NCI-H2107 treated with DMSO at 0.1 percent for 48 hours (cell line): ENCODE results near the gene CD53.

Experiments
- DNase-seq: peaks from one replicate; lab custom pipeline; 2025; ENCODE audit not compliant: unreplicated experiment; lab: John Stamatoyannopoulos, UW

CD53 gene

DNA sequence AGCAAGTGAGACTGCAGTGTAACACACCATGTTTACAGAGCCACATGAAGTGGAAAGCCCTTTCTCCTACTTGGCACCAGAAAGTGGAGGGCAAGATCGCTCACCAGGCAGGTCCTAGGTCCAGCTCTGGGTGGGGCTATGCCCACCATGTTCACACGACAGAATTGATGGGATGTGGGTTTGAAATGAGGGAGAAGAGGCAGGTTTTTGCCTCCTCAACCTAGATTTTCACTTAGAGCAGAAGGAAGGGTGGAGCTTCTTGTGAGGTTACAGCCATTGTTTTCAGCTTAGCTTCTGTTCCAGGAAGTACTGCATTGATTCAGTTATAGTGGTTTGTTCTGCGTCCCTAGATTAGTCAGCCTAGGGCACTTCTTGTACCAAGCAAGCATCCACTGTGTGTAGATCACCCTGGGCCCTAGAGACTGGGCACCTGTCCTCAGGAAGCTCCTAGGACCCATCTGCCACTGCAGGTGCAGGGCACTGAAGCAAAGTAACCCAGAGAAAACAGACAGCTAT is 2.3 kb downstream of the CD53 start:
- no peak for DNase-seq

GRCh38 chr1:110876748-110877341 is 3.9 kb downstream of the CD53 start:
- DNase-seq: no peak

DNA sequence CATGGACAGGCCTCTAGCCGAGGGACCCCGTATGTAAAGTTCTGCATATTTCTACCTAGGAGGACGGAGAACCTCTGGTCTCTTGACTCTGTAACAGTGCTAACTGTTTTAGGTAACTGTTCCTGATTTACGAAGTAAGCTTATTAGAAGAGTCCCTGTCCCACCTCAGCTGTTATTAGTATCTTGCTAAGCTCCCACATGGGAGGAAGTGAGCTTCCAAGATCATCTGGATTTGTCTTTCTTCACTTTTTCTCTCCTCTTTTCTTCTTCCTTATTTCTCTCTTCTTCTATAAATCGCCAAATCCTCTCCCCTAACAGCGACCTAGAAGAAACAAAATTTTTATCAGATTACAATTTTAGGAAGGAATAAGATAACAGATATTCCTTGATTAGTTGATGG is 4.4 kb downstream of the CD53 start:
- no peak for DNase-seq

- no peak for DNase-seq
Measured at GRCh38 chr1:110877776-110878175, 4.8 kb downstream of the CD53 start.

- DNase-seq: no peak
Measured at GRCh38 chr1:110878591-110878990, 5.6 kb downstream of the CD53 start.

GRCh38 chr1:110878993-110879392 is 6.0 kb downstream of the CD53 start:
- no peak for DNase-seq

DNA sequence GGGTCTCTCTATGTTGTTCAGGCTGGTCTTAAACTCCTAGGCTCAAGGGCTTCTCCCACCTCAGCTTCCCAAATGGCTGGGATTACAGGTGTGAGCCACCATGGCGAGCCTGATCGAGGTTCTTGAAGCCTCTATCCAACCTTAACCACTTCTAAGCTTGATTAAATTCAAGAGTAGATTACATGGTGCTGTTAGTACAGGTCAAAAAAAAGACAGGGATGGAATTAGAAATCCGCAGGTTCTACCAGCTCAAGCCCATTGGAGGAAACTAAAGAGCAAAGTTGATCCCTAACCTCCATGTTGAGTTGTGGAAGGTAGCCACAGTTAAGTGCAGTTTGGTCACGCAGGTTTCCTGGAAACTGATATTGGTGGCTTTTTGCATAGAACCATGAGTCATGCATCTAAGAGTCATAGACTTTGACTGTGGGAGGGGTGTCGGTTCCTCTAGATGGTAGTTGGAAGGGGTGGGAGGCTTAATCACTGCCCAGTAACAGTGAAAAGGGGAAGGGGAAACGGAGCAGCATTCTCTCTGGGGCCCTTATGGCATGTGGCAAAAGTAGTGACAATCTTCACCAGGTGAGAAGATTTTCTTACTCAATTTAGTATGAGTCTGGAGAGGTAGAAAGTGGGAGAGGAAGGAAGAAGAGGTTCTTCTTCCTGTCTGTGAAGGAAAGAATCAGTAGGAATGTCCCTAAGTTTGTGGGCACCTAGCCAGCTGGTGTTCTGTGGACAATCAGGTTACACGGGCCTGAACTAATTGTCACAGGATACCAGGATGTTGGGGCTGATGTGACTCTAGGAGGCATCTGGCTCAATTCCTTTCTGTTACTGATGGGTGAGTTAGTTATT is 7.0 kb downstream of the CD53 start:
- DNase-seq: no peak

DNA sequence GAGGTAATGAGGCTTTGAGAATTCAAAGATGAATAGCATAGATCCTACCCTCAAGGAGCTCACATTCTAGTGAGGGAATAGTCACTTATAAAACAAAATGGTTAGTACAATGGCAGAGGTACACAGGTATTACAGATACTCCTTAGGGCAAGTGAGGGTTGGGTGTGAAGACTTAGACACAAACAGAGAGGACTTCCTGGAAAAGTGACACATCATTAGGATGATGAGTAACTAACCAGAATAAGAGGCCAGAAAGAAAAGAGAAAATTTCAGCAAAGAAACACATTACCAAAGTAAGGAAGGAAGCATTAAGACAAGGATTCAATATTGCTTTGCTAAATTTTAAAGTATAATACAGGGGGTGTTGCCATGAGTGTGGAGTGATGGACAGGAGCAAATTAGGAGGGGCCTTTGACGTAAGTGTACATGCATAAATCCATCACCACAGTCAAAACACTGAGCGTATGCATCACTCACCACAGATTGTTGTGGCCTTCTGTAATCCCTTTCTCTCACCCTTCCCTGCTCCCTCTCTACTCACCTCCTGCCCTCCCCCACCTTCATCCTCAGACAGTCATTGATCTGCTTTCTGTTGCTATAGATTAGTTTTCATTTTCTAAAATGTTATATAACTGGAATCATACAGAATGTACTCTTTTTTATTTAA is 7.9 kb downstream of the CD53 start:
- no peak for DNase-seq

DNA sequence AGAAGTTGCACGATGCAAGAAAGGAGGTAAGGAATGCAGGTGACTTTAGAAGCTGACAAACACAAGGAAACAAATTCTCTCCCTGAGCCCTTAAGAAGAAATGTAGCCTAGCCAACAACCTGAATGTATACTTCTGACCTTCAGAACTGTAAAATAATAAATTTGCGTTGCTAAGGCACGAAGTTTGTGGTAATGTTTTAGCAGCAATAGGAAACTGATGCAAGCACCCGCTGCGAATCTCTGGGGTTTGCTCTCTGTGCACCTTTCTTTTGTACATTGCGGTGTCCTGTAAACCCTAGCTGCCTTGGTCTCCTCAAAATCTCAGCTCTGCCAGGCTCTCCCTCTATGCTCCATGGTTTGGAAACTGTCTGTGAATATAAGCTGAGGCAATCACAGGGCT is 15.1 kb downstream of the CD53 start:
- DNase-seq: no peak

DNA sequence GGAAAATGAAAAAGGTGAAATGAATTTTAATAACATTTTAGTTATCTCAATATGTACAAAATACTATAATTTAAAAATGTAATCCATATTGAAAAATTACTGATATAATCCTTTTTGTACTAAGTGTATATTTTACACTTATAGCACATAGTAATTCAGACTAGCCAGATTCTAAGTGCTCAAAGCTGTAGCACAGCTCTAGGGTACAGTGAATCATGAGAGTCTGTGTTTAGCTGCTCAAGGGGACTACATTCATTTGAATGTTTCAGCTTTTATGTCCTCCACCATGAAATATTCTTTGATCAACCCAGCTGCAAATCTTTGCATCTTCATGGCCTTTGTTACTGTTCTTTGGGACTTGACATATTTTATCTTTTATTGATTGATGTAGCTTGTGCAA is 15.7 kb downstream of the CD53 start:
- DNase-seq: no peak

GRCh38 chr1:110890474-110891196 is 17.7 kb downstream of the CD53 start:
- DNase-seq: no peak

DNA sequence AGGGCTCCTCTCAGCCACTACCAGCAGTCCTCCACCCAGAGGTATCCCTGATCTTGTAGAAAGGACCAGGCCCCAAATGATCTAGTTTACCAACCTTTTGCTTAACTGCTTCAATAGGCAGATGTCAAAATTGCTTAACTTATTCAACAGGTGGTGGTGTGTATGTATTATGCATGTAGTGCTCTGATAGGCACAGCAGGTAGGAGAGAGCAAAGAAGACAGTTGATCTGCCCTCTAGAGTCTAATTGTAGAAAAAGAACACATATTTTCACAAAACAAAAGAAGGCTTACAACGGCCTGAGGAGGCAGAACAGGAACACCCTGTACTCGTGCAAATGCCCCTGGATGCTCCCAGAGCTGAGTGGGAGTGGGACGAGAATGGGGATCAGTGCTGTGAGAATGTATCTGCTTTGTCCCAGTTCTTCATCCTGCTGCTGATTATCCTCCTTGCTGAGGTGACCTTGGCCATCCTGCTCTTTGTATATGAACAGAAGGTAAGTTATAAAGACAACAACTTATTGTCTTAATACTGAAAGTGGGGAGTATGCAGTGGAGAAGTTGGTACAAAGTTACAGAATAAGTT is 21.1 kb downstream of the CD53 start:
- no peak for DNase-seq

DNA sequence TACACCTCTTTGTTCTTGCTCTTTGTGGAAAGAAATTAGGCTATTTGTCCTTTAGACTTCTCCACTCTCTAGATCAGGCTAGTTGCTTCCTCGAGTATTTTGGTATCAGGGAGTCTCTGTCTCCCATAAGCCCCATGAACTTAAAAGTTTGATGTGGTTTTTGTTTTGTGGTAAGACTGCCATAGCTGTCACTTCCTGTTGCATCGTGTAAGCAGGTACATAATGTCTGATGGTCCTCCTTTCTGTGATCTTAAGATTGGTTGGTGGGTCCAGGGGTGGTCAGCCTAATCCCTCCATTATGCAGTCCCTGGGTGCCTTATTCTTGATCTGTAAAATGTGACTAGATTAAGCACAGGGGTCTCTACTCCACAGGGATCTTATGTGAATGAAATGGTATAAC is 23.1 kb downstream of the CD53 start:
- no peak for DNase-seq

- no peak for DNase-seq
Measured at GRCh38 chr1:110897681-110898080, 24.7 kb downstream of the CD53 start.

GRCh38 chr1:110898734-110899457 is 25.9 kb downstream of the CD53 start:
- DNase-seq: no peak

DNA sequence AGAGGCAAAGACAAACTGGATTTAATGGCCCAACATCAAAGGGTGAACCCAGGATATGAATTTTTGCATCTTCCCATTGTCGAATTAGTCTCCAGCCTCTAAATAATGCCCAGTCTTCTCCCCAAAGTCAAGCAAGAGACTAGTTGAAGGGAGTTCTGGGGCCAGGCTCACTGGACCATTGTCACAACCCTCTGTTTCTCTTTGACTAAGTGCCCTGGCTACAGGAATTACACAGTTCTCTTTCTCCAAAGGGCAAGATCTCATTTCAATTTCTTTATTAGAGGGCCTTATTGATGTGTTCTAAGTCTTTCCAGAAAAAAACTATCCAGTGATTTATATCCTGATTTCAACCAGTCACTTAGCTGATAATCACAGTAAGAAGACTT is 26.5 kb downstream of the CD53 start:
- DNase-seq: no peak

GRCh38 chr1:110902820-110903463 is 30.0 kb downstream of the CD53 start:
- DNase-seq: no peak

DNA sequence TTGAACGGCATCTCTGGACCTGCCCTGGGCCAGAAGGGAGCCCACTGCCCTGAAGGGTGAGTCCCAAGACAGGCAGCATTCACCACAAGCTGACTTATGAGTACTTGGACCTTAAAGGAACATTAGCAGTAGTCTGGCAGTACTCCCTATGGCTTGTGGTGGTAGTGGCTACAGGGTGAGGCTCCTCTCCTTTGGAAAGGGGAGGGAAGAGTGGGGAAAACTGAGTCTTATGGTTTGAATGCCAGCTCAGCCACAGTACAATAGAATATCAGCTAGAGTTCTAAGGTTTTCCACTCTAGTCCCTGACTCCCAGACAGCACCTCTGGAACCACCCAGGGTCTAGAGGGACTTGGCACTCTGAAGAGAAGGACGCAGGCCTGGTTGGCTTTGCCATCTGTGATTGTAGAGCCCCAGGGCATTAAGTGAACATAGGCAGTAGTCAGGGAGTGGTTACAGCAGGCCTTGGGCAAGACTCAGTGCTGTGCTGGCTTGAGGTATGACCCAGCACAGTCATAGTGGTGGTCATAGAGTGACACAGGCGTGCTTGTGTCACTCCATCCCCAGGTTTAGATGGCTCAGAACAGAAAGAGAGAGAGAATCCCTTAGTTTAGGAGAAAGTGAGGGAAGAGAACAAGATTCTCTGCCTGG is 31.0 kb downstream of the CD53 start:
- DNase-seq: no peak

DNA sequence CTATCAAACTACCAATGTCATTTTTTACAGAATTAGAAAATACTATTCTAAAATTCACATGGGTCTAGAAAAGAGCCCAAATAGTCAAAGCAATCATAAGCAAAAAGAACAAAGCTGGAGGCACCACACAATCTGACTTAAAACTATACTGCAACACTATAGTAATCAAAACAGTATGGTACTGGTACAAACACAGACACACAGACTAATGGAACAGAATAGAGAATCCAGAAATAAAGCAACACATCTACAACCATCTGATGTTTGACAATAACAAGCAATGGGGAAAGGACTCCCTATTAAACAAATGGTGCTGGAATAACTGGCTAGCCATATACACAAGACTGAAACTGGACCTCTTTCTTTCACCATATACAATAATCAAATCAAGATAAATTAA is 39.8 kb downstream of the CD53 start:
- DNase-seq: no peak
